ENCODE measurements around the gene ADIPOR2.

Gene ADIPOR2

GRCh38 chr12:1825382-1826102 lies 134.7 kb downstream of the ADIPOR2 start:
- DNase-seq: no peak
- no peaks in the 10 kb centered on the region for H3K36me3 ChIP-seq
- no peaks in the 10 kb centered on the region for H3K9me3 ChIP-seq
- TF ChIP-seq, protein P1, sequence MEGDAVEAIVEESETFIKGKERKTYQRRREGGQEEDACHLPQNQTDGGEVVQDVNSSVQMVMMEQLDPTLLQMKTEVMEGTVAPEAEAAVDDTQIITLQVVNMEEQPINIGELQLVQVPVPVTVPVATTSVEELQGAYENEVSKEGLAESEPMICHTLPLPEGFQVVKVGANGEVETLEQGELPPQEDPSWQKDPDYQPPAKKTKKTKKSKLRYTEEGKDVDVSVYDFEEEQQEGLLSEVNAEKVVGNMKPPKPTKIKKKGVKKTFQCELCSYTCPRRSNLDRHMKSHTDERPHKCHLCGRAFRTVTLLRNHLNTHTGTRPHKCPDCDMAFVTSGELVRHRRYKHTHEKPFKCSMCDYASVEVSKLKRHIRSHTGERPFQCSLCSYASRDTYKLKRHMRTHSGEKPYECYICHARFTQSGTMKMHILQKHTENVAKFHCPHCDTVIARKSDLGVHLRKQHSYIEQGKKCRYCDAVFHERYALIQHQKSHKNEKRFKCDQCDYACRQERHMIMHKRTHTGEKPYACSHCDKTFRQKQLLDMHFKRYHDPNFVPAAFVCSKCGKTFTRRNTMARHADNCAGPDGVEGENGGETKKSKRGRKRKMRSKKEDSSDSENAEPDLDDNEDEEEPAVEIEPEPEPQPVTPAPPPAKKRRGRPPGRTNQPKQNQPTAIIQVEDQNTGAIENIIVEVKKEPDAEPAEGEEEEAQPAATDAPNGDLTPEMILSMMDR (IDR thresholded peaks at IDR 0.05): no peak
- H3K4me1 ChIP-seq: peaks cover 0 to 3% (median 2%) of the 10 kb centered on the region in 4 donors
- intact Hi-C loops (cut with DNase I; ENCODE audit: low total_unique reads): no loop called here
- H3K27ac ChIP-seq: no peak overlapping the region
- no peak overlapping the region for H3K4me3 ChIP-seq
- peaks cover 0 to 81% of the 10 kb centered on the region in 2 donors for H3K27me3 ChIP-seq

- peaks cover 0 to 79% of the 10 kb centered on the region in 2 donors for H3K27me3 ChIP-seq
Measured at GRCh38 chr12:1826401-1826800, 135.5 kb downstream of the ADIPOR2 start.

DNA sequence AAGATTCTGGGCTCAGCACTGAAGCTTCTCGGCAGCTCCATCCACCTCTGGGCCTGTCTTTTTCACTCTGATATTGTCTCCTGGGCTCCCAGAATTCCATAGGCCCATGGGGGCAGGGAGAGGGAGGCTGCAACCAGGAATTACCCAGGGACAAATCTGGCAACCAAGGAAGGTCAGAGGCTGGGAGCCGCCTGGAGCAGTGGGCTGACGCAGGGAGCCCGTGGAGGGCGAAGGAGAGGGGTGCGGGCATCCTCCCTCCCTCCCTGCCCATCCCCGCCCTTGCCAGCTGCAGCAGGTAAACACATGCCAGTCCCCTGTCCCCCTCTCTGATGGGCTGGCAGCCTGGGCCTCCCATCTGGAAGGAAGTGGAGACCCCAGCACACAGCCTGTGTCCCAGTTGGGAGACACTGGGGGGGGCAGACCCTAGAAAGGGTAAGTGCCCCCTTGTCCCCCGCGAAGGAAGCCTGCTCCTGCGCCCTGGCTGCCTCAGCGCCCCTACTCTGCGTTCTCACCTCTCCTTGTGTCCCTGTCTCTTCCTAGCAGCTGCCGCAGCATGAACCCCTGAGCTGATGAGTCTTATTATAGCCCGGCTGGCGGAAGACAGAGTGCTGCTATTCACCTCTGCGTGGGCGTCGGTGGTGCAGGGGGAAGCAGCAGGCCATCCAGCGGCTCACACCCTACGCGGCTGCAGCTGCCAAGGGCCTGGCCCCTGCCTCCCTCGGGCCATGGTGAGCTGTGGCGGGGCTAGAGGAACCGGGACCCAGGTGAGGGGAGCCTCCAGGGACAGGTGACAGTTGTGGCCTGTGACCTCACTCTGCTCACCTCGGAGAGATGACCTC lies 136.2 kb downstream of the ADIPOR2 start:
- Histone ChIP-seq H3K9me3 (no peaks in the 10 kb centered on the region), H3K27me3 (peaks cover 0 to 78% of the 10 kb centered on the region in 2 donors), H3K27ac (no peak overlapping the region), H3K4me3 (no peak overlapping the region), H3K36me3 (no peaks in the 10 kb centered on the region), H3K4me1 (no peaks in the 10 kb centered on the region)
- TF ChIP-seq, protein P1 (IDR thresholded peaks at IDR 0.05): no peak
- DNase-seq: no peak
- intact Hi-C loops (cut with DNase I; ENCODE audit: low total_unique reads): no loop called here

More at GRCh38 chr12:1826401-1826800, 135.5 kb downstream of the ADIPOR2 start:
- Histone ChIP-seq H3K36me3 (no peaks in the 10 kb centered on the region), H3K9me3 (no peaks in the 10 kb centered on the region), H3K4me1 (no peaks in the 10 kb centered on the region), H3K27ac (no peak overlapping the region), H3K4me3 (no peak overlapping the region)
- no peak for DNase-seq
- TF ChIP-seq, protein P1 (IDR thresholded peaks at IDR 0.05): no peak
- intact Hi-C loops (cut with DNase I; ENCODE audit: low total_unique reads): no loop called here

- peaks cover 0 to 69% of the 10 kb centered on the region in 2 donors for H3K27me3 ChIP-seq
- no peaks in the 10 kb centered on the region for H3K4me1 ChIP-seq
- no peak overlapping the region for H3K27ac ChIP-seq
- H3K36me3 ChIP-seq: no peaks in the 10 kb centered on the region
- no peaks in the 10 kb centered on the region for H3K9me3 ChIP-seq
- no peak for DNase-seq
- intact Hi-C loops (cut with DNase I; ENCODE audit: low total_unique reads): no loop called here
- TF ChIP-seq, protein P1 (IDR thresholded peaks at IDR 0.05): no peak
- H3K4me3 ChIP-seq: no peak overlapping the region
Measured at GRCh38 chr12:1827826-1828805, 137.2 kb downstream of the ADIPOR2 start.

DNA sequence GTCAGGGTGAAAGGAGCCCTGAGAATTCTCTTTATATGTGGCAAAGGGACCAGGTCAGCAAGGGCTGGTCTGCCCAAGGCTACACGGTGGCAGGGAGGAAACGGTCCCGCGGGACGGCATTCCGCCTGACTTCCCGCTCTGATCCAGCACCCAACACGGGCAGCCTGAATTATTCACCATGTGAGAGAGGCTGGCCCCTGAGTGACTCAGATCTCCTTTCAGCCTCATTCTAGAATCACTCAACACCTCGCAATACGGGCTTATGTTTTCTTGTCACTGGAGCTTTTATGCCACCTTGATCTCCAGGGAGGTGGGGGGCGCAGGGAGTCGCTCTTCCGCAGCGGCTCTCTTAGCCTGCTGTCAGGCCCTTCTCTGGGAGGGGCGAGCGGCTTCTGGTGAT lies 138.0 kb downstream of the ADIPOR2 start:
- Histone ChIP-seq H3K4me1 (no peaks in the 10 kb centered on the region), H3K9me3 (no peaks in the 10 kb centered on the region), H3K27me3 (peaks cover 0 to 66% of the 10 kb centered on the region in 2 donors), H3K4me3 (no peak overlapping the region), H3K36me3 (no peaks in the 10 kb centered on the region), H3K27ac (no peak overlapping the region)
- intact Hi-C loops (cut with DNase I; ENCODE audit: low total_unique reads): no loop called here
- TF ChIP-seq, protein P1 (IDR thresholded peaks at IDR 0.05): no peak
- no peak for DNase-seq
